IMR-90 (cell line): ENCODE results near the gene ADAMTS17. TPM values are rescaled to one million over a fixed set of nuclear protein-coding genes. Genes with fewer than 3 reads are reported as not detected.

Experiments used
- ATAC-seq: fragments of 200-7000 bp; cut with Tn5 transposase; 2 replicates; pipeline ENCODE4 v1.9.1; 2020; ENCODE audit warnings: low read depth, mild to moderate bottlenecking, moderate library complexity
- BruUV-seq: library from RNA; stranded (reverse); fragments of 400-500 nt; replicated peaks from 2 replicates; lab custom pipeline; 2021; lab: Mats Ljungman, UMichigan
- CTCF ChIA-PET: fragments of 300-600 bp; formaldehyde crosslinking; extraction: SDS; loops from one replicate; lab custom pipeline; 2021; ENCODE audit warnings: antibody characterized with exemption; lab: Yijun Ruan, JAX
- POLR2A ChIA-PET: fragments of 300-600 bp; sonication (Branson Sonifier 250); formaldehyde crosslinking; loops from one replicate; lab custom pipeline; 2022; ENCODE audit warnings: antibody characterized with exemption; ENCODE audit not compliant: unreplicated experiment; lab: Charles Lee
- DNase-seq: peaks from one replicate; pipeline ENCODE4 v3.0.0; 2013
- H2AFZ ChIP-seq: replicated peaks from 2 replicates; pipeline ENCODE3; 2013; ENCODE audit warnings: low read length, mild to moderate bottlenecking; ENCODE audit not compliant: poor library complexity
- H2AK5ac ChIP-seq: 2 replicates; pipeline ENCODE4 v1.6.1; 2013; ENCODE audit warnings: low read depth, low read length, inconsistent platforms
- H2AK9ac ChIP-seq: replicated peaks from 2 replicates; pipeline ENCODE3; 2013; ENCODE audit warnings: mild to moderate bottlenecking, low read depth, low read length, moderate library complexity; ENCODE audit not compliant: poor library complexity
- H2BK120ac ChIP-seq: 2 replicates; pipeline ENCODE4 v1.6.1; 2013; ENCODE audit warnings: low read depth, low read length, inconsistent platforms
- H2BK15ac ChIP-seq: 3 replicates; pipeline ENCODE4 v1.6.1; 2013; ENCODE audit warnings: low read depth, low read length, inconsistent platforms
- H2BK20ac ChIP-seq: 2 replicates; pipeline ENCODE4 v1.6.1; 2013; ENCODE audit warnings: low read depth, mild to moderate bottlenecking, inconsistent platforms, low read length, moderate library complexity
- H2BK5ac ChIP-seq: 2 replicates; pipeline ENCODE4 v1.6.1; 2013; ENCODE audit warnings: mild to moderate bottlenecking, low read depth, low read length, inconsistent platforms; ENCODE audit not compliant: poor library complexity, severe bottlenecking
- H3K14ac ChIP-seq: replicated peaks from 2 replicates; pipeline ENCODE4 v1.6.1; 2013; ENCODE audit warnings: low read depth, low read length, inconsistent platforms
- H3K18ac ChIP-seq: 2 replicates; pipeline ENCODE4 v1.6.1; 2013; ENCODE audit warnings: low read depth, low read length, control low read depth
- H3K23ac ChIP-seq: 2 replicates; pipeline ENCODE4 v1.6.1; 2013; ENCODE audit warnings: low read depth, low read length, inconsistent platforms
- H3K27ac ChIP-seq: 2 replicates; pipeline ENCODE4 v1.5.1; 2013; ENCODE audit warnings: mild to moderate bottlenecking, control low read depth, low read length; ENCODE audit not compliant: insufficient read depth
- H3K27me3 ChIP-seq: 2 replicates; pipeline ENCODE4 v1.6.1; 2013; ENCODE audit warnings: low read length; ENCODE audit not compliant: control insufficient read depth, insufficient read depth
- H3K36me3 ChIP-seq: 2 replicates; pipeline ENCODE4 v1.6.1; 2013; ENCODE audit warnings: low read length, mixed read lengths; ENCODE audit not compliant: control insufficient read depth, insufficient read depth
- H3K4ac ChIP-seq: 2 replicates; pipeline ENCODE4 v1.6.1; 2013; ENCODE audit warnings: low read depth, low read length, inconsistent platforms
- H3K4me1 ChIP-seq: 2 replicates; pipeline ENCODE4 v1.6.1; 2013; ENCODE audit warnings: low read length, mixed read lengths; ENCODE audit not compliant: control insufficient read depth, insufficient read depth
- H3K4me2 ChIP-seq: 2 replicates; pipeline ENCODE4 v1.6.1; 2013; ENCODE audit warnings: low read depth, mild to moderate bottlenecking, control low read depth, low read length, moderate library complexity
- H3K4me3 ChIP-seq: 2 replicates; pipeline ENCODE4 v1.5.1; 2013; ENCODE audit warnings: low read depth, mild to moderate bottlenecking, control low read depth, low read length, moderate library complexity; ENCODE audit not compliant: insufficient read depth
- H3K56ac ChIP-seq: 2 replicates; pipeline ENCODE4 v1.6.1; 2013; ENCODE audit warnings: low read length, inconsistent platforms; ENCODE audit not compliant: insufficient read depth; ENCODE audit errors: extremely low read depth
- H3K79me1 ChIP-seq, 2 experiments: 2 replicates each; pipeline ENCODE4 v1.6.1; 2013; ENCODE audit warnings: low read length in 2 of 2, inconsistent platforms in 1 of 2, low read depth in 1 of 2
- H3K9ac ChIP-seq: 2 replicates; pipeline ENCODE4 v1.6.1; 2013; ENCODE audit warnings: low read depth, low read length, control low read depth
- H3K9me1 ChIP-seq: 2 replicates; pipeline ENCODE4 v1.6.1; 2013; ENCODE audit warnings: low read length, inconsistent platforms; ENCODE audit not compliant: insufficient read depth
- H3K9me3 ChIP-seq: 2 replicates; pipeline ENCODE4 v1.6.1; 2013; ENCODE audit warnings: low read length; ENCODE audit not compliant: control insufficient read depth, insufficient read depth
- H4K20me1 ChIP-seq: 2 replicates; pipeline ENCODE4 v1.6.1; 2013; ENCODE audit warnings: low read length, inconsistent platforms; ENCODE audit not compliant: insufficient read depth
- H4K5ac ChIP-seq: 2 replicates; pipeline ENCODE4 v1.6.1; 2013; ENCODE audit warnings: mild to moderate bottlenecking, low read depth, low read length, control low read depth
- H4K8ac ChIP-seq, 2 experiments: 2 replicates each; pipeline ENCODE4 v1.6.1; 2013; ENCODE audit warnings: low read depth in 2 of 2, low read length in 2 of 2, control low read depth in 1 of 2, inconsistent platforms in 1 of 2
- H4K91ac ChIP-seq: 2 replicates; pipeline ENCODE4 v1.6.1; 2013; ENCODE audit warnings: low read depth, low read length, inconsistent platforms; ENCODE audit not compliant: insufficient read depth
- CEBPB ChIP-seq: IDR thresholded peaks from 2 replicates; pipeline ENCODE4 v1.6.1; 2012; ENCODE audit warnings: low read depth, low read length, improper control_type of control experiment
- POLR2A ChIP-seq: IDR thresholded peaks from 2 replicates; pipeline ENCODE4 v1.6.1; 2012; ENCODE audit warnings: mild to moderate bottlenecking, low read depth, low read length
- RFX5 ChIP-seq: IDR thresholded peaks from 2 replicates; pipeline ENCODE4 v1.8.0; 2012; ENCODE audit warnings: low read depth, mild to moderate bottlenecking, low read length, moderate library complexity
- WGBS, 2 experiments: methylation state at CpG; one replicate each; pipeline versions ENCODE4 v1.1.5 to v1.1.7; 2013; ENCODE audit warnings: missing lambda C conversion rate in 2 of 2; ENCODE audit not compliant: insufficient read length in 1 of 2; ENCODE audit errors: extremely low coverage in 2 of 2; 5-methylcytosine and 5-hydroxymethylcytosine counted together
- dilution Hi-C: fragments of 300-500 bp; cut with HindIII; formaldehyde crosslinking; loops from one replicate; pipeline ENCODE4 v1.14.3; 2018; ENCODE audit warnings: low sequenced_read_pairs; ENCODE audit not compliant: unreplicated experiment
- in situ Hi-C: fragments of 300-500 bp; cut with MboI; formaldehyde crosslinking; loops from 3 replicates; pipeline ENCODE4 v1.14.3; 2019; ENCODE audit warnings: low sequenced_read_pairs, inconsistent platforms, mixed read lengths
- intact Hi-C: fragments of 100-400 bp; cut with micrococcal nuclease; formaldehyde crosslinking; loops from 2 replicates; pipeline ENCODE4 v1.10.0; 2022
- polyA plus RNA-seq, 3 experiments: library from polyadenylated mRNA; depleted of rRNA; stranded (reverse); fragments of >200 nt; gene quantifications; 2 replicates each; pipeline ENCODE4 v1.2.3, GENCODE V29; 2012; ENCODE audit warnings: low replicate concordance in 1 of 3
- total RNA-seq: library from RNA; depleted of rRNA; stranded (reverse); fragments of >200 nt; gene quantifications from 2 replicates; pipeline ENCODE4 v1.2.3, GENCODE V29; 2012
- TF ChIP-seq, protein P1 (sequence below): fragments of 150-350 bp; IDR thresholded peaks from 2 replicates; pipeline ENCODE4 v1.6.1; 2016; ENCODE audit warnings: low read depth, mild to moderate bottlenecking, low read length, moderate library complexity, borderline replicate concordance
- TF ChIP-seq, protein P2 (sequence below): fragments of 150-350 bp; IDR thresholded peaks from 2 replicates; pipeline ENCODE4 v1.6.1; 2017; ENCODE audit warnings: mild to moderate bottlenecking, antibody characterized with exemption, low read length, low read depth

ADAMTS17 gene
- total and polyA plus RNA-seq, 2 of the 4 experiments (the other 2 are of a cell fraction) = 0.03 TPM; not detected in 1

DNA sequence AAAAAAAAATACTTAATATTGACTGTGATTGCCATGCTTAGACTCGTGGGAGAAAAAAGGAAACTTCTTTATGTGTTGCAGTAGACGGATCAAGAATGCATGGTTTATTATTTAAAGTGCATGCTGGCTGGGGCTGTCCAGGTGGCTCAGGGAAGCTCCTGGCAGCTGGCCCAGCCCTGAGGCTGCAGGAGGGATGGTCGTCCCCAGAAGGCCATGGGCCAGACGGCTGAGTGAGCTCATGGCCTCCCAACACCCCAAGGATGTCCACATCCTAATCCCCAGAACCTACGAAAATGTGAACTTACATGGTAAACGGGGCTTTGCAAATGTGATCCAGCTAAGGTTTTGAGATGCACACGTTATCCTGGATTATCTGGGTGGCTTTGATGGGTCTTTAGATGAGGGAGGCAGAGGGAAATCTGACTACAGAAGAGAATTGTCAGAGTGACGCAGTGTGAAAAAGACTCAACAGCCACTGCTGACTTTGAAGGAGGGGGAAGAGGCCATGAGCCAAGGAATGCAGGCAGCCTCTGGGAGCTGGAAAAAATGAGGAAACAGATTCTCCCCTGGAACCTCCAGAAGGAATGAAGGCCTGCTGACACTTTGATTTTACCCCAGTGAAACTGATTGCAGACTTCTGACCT lies 29.8 kb downstream of the ADAMTS17 start:
- no peak overlapping the region for H2BK5ac ChIP-seq
- H2AFZ ChIP-seq = no peak overlapping the region
- H4K91ac ChIP-seq = no peak overlapping the region
- no peak overlapping the region for H3K14ac ChIP-seq
- no peaks in the 10 kb centered on the region for H4K20me1 ChIP-seq
- no peaks in the 10 kb centered on the region for H3K9me1 ChIP-seq
- dilution Hi-C loops (no loop called here), intact Hi-C loops (no loop called here), in situ Hi-C loops (no loop called here)
- no peak overlapping the region for H3K4ac ChIP-seq
- no peaks in the 10 kb centered on the region for H3K36me3 ChIP-seq
- ChIA-PET CTCF (no interaction called here), POLR2A (no interaction called here)
- DNase-seq (no peak), ATAC-seq (no peak)
- H3K9ac ChIP-seq = no peak overlapping the region
- no peak overlapping the region for H2BK20ac ChIP-seq
- no TSS peak for BruUV-seq
- no peaks in the 10 kb centered on the region for H3K27me3 ChIP-seq
- no peak overlapping the region for H2AK9ac ChIP-seq
- 29% methylated on average over 2 of the region's 8 CpGs; no CpG with 5 or more reads in 1 of the 2 experiments for WGBS, 2 experiments
- H2AK5ac ChIP-seq = no peak overlapping the region
- no peak for TF ChIP-seq CEBPB
- TF ChIP-seq POLR2A = no peak
- no peak for TF ChIP-seq RFX5
- TF ChIP-seq, protein P1, sequence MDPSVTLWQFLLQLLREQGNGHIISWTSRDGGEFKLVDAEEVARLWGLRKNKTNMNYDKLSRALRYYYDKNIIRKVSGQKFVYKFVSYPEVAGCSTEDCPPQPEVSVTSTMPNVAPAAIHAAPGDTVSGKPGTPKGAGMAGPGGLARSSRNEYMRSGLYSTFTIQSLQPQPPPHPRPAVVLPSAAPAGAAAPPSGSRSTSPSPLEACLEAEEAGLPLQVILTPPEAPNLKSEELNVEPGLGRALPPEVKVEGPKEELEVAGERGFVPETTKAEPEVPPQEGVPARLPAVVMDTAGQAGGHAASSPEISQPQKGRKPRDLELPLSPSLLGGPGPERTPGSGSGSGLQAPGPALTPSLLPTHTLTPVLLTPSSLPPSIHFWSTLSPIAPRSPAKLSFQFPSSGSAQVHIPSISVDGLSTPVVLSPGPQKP = no peak
- TF ChIP-seq, protein P2, sequence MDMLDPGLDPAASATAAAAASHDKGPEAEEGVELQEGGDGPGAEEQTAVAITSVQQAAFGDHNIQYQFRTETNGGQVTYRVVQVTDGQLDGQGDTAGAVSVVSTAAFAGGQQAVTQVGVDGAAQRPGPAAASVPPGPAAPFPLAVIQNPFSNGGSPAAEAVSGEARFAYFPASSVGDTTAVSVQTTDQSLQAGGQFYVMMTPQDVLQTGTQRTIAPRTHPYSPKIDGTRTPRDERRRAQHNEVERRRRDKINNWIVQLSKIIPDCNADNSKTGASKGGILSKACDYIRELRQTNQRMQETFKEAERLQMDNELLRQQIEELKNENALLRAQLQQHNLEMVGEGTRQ = no peak
- H3K18ac ChIP-seq = no peak overlapping the region
- no peak overlapping the region for H3K4me2 ChIP-seq
- no peak overlapping the region for H4K5ac ChIP-seq
- no peak overlapping the region for H2BK15ac ChIP-seq
- H3K56ac ChIP-seq = no peak overlapping the region
- H3K9me3 ChIP-seq = peaks cover 40% of the 10 kb centered on the region
- no peaks in the 10 kb centered on the region for H3K4me1 ChIP-seq
- H3K4me3 ChIP-seq = no peak overlapping the region
- H3K23ac ChIP-seq = no peak overlapping the region
- H3K79me1 ChIP-seq = no peaks in the 10 kb centered on the region
- H3K27ac ChIP-seq = no peak overlapping the region
- H4K8ac ChIP-seq = no peak overlapping the region
- no peak overlapping the region for H2BK120ac ChIP-seq
